ENCODE measurements around the gene AIF1L.

AIF1L gene

DNA sequence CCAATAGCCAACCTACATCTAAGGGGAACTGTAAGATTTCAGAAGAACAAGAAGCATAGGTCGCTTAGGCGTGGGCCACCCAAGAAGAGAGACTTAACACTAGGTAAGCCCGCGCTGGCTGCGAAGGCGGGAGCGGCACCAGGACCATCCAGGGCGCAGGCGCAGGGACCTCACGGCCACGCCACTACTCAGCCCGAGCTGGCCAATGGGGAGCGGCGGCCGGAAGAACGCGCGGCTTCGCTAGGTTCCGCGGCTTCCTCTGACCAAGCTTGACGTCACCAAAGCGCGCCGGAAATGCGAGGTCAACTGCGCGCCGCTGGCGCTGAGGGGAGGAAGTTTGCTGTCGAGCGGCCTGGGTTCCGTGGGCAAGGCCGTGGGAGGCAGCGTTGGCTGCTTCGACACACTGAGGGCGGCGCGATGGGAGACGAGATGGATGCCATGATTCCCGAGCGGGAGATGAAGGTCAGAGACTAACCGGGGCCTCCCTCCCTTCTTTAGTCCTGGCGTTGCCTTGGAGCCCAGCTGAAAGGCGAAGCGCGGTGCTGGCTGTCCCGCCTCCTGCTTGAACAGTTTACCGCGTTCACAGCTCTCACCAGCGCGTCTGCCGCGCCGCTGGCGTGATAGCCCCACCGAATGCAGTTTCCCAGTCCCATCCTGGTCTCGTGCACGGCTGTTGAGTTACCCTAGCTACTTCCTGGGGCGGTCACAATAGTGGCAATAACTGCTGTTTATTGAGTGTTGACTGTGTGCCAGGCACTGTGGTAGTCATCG, 29.1 kb downstream of the AIF1L start, which contains the start of gene NUP214:
TSS of gene NUP214 (plus strand) at position 299 of the 771 bp plus-strand sequence. CDS start at position 418, 119 bp downstream.
- peaks cover 4% of the 10 kb centered on the region for H3K4me1 ChIP-seq (ENCODE audit: control insufficient read depth, insufficient read depth, low read length, poor library complexity, severe bottlenecking)
- peak within 1 kb of the TSS; percentile 64 for H3K27ac ChIP-seq (ENCODE audit: low read depth, low read length, severe bottlenecking)
- peak within 1 kb of the TSS; percentile 86 for H3K4me3 ChIP-seq (ENCODE audit: extremely low read depth, insufficient read depth, low read length, poor library complexity, severe bottlenecking)
- WGBS, 2 experiments (ENCODE audit: insufficient coverage in 2 of 2), result 0 to 1% methylated on average over 55 to 60 of the region's 61 CpGs
- H3K36me3 ChIP-seq (ENCODE audit: control insufficient read depth, insufficient read depth, low read length), result peaks cover 45% of the 10 kb centered on the region
- no peaks in the 10 kb centered on the region for H3K9me3 ChIP-seq (ENCODE audit: control insufficient read depth, low read length)

DNA sequence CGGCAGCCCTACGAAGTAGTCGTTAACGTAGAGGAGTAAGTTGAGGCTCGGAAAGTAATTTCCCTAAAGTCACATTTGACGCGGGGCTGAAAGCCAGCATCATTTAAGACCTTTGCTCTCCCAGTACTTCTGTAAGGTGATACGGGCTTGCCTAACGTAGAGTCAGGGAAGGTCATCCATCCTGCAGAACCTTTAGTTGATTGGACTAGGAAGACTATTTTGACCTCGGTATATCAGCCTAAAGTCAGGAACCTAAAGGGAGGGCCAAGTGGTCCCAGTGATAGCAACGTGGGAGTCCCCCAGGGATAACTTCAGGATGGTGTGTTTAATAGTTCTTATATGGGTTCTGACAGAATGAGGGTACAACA, 29.7 kb downstream of the AIF1L start:
- 5 to 13% methylated on average over 7 of the region's 11 CpGs for WGBS, 2 experiments (ENCODE audit: insufficient coverage in 2 of 2)
- Histone ChIP-seq H3K36me3 (ENCODE audit: control insufficient read depth, insufficient read depth, low read length) (peaks cover 45% of the 10 kb centered on the region), H3K4me3 (ENCODE audit: extremely low read depth, insufficient read depth, low read length, poor library complexity, severe bottlenecking) (peak overlapping the region; percentile 86), H3K4me1 (ENCODE audit: control insufficient read depth, insufficient read depth, low read length, poor library complexity, severe bottlenecking) (peaks cover 4% of the 10 kb centered on the region), H3K27ac (ENCODE audit: low read depth, low read length, severe bottlenecking) (peak overlapping the region; percentile 55), H3K9me3 (ENCODE audit: control insufficient read depth, low read length) (no peaks in the 10 kb centered on the region)

DNA sequence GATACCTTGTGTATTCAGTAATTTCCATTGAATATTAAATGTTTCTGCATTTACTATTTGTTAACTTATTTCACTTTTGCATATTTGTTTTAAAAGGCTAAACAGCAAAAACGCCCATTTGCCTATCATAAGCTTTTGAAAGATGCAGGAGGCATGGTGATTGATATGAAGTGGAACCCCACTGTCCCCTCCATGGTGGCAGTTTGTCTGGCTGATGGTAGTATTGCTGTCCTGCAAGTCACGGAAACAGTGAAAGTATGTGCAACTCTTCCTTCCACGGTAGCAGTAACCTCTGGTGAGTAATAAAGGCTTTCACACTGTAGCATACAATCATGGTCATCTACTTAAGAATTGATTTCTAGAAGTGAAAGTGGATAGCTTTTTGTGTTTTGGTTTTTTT, 32.9 kb downstream of the AIF1L start:
- Histone ChIP-seq H3K36me3 (ENCODE audit: control insufficient read depth, insufficient read depth, low read length) (peaks cover 74% of the 10 kb centered on the region), H3K4me1 (ENCODE audit: control insufficient read depth, insufficient read depth, low read length, poor library complexity, severe bottlenecking) (peaks cover 4% of the 10 kb centered on the region), H3K9me3 (ENCODE audit: control insufficient read depth, low read length) (no peaks in the 10 kb centered on the region), H3K27ac (ENCODE audit: low read depth, low read length, severe bottlenecking) (no peak overlapping the region), H3K4me3 (ENCODE audit: extremely low read depth, insufficient read depth, low read length, poor library complexity, severe bottlenecking) (no peak overlapping the region)
- 100% methylated on average over 1 of the region's 3 CpGs; no CpG with 5 or more reads in 1 of the 2 experiments for WGBS, 2 experiments (ENCODE audit: insufficient coverage in 2 of 2)

DNA sequence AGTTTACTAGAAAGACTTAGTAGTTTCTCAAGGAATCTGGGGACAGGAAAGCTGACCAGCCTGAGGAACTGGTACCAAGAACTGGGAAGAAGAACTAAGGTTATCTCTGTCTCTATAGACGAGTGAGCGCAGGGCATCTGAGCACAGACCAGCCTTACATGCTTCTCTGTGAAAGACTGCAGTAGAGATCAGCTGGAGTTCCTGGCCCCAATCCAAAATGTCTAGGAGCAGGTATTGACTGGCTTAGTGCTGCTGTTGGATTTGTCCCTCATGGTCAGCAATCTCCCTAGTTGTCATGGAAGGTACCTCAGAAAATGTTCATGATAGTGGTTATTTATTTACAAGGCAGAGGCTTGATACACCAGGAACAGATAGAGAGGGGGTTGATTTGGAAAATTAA, 42.3 kb downstream of the AIF1L start:
- Histone ChIP-seq H3K9me3 (ENCODE audit: control insufficient read depth, low read length) (no peaks in the 10 kb centered on the region), H3K4me3 (ENCODE audit: extremely low read depth, insufficient read depth, low read length, poor library complexity, severe bottlenecking) (no peak overlapping the region), H3K4me1 (ENCODE audit: control insufficient read depth, insufficient read depth, low read length, poor library complexity, severe bottlenecking) (no peaks in the 10 kb centered on the region), H3K27ac (ENCODE audit: low read depth, low read length, severe bottlenecking) (no peak overlapping the region), H3K36me3 (ENCODE audit: control insufficient read depth, insufficient read depth, low read length) (peaks cover 88% of the 10 kb centered on the region)
- WGBS, 2 experiments (ENCODE audit: insufficient coverage in 2 of 2), result 96 to 100% methylated on average over 2 of the region's 2 CpGs

DNA sequence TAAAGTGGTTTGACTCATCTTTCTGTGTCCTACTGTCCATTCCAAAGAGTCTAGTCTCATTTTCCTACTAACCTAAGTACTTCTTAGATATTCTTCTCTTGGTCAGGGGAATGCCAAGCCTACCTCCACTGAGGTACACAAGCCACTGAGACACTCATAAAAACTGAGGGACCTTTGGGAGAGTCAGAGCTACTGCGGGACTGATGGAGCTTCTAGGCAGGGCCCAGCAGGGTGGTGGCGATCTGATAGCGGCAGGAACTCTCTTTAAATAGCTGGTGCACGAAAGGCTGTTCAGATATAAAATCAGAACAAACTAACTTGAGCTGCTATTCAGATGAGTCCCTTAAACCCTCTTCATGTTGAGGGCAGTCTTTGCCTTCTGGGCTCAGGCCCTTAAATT, 43.8 kb downstream of the AIF1L start:
- peaks cover 89% of the 10 kb centered on the region for H3K36me3 ChIP-seq (ENCODE audit: control insufficient read depth, insufficient read depth, low read length)
- WGBS, 2 experiments (ENCODE audit: insufficient coverage in 2 of 2), result 96 to 97% methylated on average over 4 of the region's 4 CpGs

DNA sequence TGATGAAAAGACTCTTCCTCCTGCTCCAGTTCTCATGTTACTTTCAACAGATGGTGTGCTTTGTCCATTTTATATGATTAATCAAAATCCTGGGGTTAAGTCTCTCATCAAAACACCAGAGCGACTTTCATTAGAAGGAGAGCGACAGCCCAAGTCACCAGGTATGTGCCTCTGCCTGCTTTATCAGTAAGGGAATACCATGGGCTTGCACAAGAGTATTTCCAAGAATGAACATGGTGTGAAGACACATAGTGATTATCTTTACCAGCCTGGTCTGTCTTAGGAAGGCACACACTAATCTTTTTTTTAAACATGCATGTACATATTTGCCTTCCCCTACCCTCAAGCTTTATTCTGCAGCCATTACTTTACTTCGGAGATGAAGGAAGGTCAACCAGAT, 44.2 kb downstream of the AIF1L start:
- Histone ChIP-seq H3K4me1 (ENCODE audit: control insufficient read depth, insufficient read depth, low read length, poor library complexity, severe bottlenecking) (no peaks in the 10 kb centered on the region), H3K27ac (ENCODE audit: low read depth, low read length, severe bottlenecking) (no peak overlapping the region), H3K36me3 (ENCODE audit: control insufficient read depth, insufficient read depth, low read length) (peaks cover 89% of the 10 kb centered on the region), H3K4me3 (ENCODE audit: extremely low read depth, insufficient read depth, low read length, poor library complexity, severe bottlenecking) (no peak overlapping the region), H3K9me3 (ENCODE audit: control insufficient read depth, low read length) (no peaks in the 10 kb centered on the region)
- WGBS, 2 experiments (ENCODE audit: insufficient coverage in 2 of 2), result 100% methylated on average over 1 to 3 of the region's 3 CpGs

More for the DNA sequence above, 43.8 kb downstream of the AIF1L start:
- Histone ChIP-seq H3K4me3 (ENCODE audit: extremely low read depth, insufficient read depth, low read length, poor library complexity, severe bottlenecking) (no peak overlapping the region), H3K27ac (ENCODE audit: low read depth, low read length, severe bottlenecking) (no peak overlapping the region), H3K4me1 (ENCODE audit: control insufficient read depth, insufficient read depth, low read length, poor library complexity, severe bottlenecking) (no peaks in the 10 kb centered on the region), H3K9me3 (ENCODE audit: control insufficient read depth, low read length) (no peaks in the 10 kb centered on the region)

DNA sequence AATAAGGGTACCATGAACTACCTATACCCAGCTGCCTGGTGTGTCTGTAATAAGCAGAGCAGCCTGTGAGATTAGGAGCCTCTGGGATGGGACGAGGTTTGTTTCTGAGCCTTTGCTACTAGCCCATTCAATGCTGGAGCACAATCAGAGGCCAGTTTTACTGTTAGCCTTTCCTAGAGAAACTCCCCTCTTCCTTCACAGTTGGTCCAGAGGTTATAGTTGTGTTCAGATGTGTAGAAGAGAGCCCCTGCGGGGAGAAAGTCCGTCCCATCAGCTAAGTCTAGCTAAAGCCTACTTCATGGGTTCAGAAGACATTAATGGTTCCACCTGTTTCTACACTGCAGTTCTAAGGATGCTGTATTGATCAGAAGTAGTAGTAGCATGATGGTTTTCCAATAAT, 45.8 kb downstream of the AIF1L start:
- H3K4me3 ChIP-seq (ENCODE audit: extremely low read depth, insufficient read depth, low read length, poor library complexity, severe bottlenecking), result no peak overlapping the region
- H3K9me3 ChIP-seq (ENCODE audit: control insufficient read depth, low read length), result no peaks in the 10 kb centered on the region
- no peak overlapping the region for H3K27ac ChIP-seq (ENCODE audit: low read depth, low read length, severe bottlenecking)
- 83% methylated on average over 1 of the region's 3 CpGs; no CpG with 5 or more reads in 1 of the 2 experiments for WGBS, 2 experiments (ENCODE audit: insufficient coverage in 2 of 2)
- no peaks in the 10 kb centered on the region for H3K4me1 ChIP-seq (ENCODE audit: control insufficient read depth, insufficient read depth, low read length, poor library complexity, severe bottlenecking)
- H3K36me3 ChIP-seq (ENCODE audit: control insufficient read depth, insufficient read depth, low read length), result peaks cover 89% of the 10 kb centered on the region

DNA sequence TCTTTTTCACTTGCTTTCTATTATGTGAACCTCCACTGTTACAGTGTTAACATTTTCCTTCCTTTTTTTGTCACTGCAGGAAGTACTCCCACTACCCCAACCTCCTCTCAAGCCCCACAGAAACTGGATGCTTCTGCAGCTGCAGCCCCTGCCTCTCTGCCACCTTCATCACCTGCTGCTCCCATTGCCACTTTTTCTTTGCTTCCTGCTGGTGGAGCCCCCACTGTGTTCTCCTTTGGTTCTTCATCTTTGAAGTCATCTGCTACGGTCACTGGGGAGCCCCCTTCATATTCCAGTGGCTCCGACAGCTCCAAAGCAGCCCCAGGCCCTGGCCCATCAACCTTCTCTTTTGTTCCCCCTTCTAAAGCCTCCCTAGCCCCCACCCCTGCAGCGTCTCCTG, 47.9 kb downstream of the AIF1L start:
- H3K27ac ChIP-seq (ENCODE audit: low read depth, low read length, severe bottlenecking), result no peak overlapping the region
- WGBS, 2 experiments (ENCODE audit: insufficient coverage in 2 of 2), result 59 to 72% methylated on average over 2 to 3 of the region's 3 CpGs
- peaks cover 90% of the 10 kb centered on the region for H3K36me3 ChIP-seq (ENCODE audit: control insufficient read depth, insufficient read depth, low read length)

DNA sequence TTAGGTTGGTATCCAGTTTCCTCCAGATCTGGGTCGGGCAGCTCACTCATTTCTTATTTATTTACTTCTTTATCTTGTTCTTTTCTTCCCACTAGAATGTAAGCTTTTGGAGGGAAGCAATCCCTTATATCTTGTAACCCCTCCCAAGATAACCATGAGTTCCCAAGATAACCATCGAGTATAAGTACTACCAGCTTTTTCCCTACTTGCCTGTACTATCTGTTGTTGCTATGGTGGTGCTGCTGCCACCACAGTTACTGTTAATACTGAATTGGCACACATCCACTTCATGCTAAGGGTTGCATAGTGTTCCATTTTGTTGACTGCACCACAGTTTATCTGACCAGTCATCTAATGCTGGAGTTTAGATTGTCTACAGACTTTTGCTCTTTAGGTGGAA, 48.9 kb downstream of the AIF1L start:
- no peaks in the 10 kb centered on the region for H3K9me3 ChIP-seq (ENCODE audit: control insufficient read depth, low read length)
- no peak overlapping the region for H3K27ac ChIP-seq (ENCODE audit: low read depth, low read length, severe bottlenecking)
- no CpG with 5 or more reads among the region's 2 CpGs for WGBS, 2 experiments (ENCODE audit: insufficient coverage in 2 of 2)
- no peaks in the 10 kb centered on the region for H3K4me1 ChIP-seq (ENCODE audit: control insufficient read depth, insufficient read depth, low read length, poor library complexity, severe bottlenecking)
- peaks cover 90% of the 10 kb centered on the region for H3K36me3 ChIP-seq (ENCODE audit: control insufficient read depth, insufficient read depth, low read length)
- no peak overlapping the region for H3K4me3 ChIP-seq (ENCODE audit: extremely low read depth, insufficient read depth, low read length, poor library complexity, severe bottlenecking)

More for the DNA sequence above, 47.9 kb downstream of the AIF1L start:
- Histone ChIP-seq H3K9me3 (ENCODE audit: control insufficient read depth, low read length) (no peaks in the 10 kb centered on the region), H3K4me1 (ENCODE audit: control insufficient read depth, insufficient read depth, low read length, poor library complexity, severe bottlenecking) (no peaks in the 10 kb centered on the region), H3K4me3 (ENCODE audit: extremely low read depth, insufficient read depth, low read length, poor library complexity, severe bottlenecking) (no peak overlapping the region)

DNA sequence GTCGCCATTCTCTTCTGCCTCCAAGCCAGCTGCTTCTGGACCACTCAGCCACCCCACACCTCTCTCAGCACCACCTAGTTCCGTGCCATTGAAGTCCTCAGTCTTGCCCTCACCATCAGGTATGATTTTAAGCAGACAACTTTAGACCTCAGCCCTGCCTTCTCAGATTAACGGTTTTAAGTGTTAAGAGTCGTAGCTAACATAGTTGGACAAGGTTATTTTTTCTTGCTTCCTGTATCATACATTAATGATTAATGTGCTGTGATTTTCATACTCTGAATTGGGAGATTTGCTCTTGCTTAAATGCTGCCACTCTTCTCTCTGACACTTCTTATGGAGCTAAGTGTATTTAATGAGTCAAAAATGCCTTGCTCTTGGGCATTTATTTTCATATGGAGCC, 49.9 kb downstream of the AIF1L start:
- Histone ChIP-seq H3K27ac (ENCODE audit: low read depth, low read length, severe bottlenecking) (no peak overlapping the region), H3K36me3 (ENCODE audit: control insufficient read depth, insufficient read depth, low read length) (peaks cover 90% of the 10 kb centered on the region), H3K9me3 (ENCODE audit: control insufficient read depth, low read length) (no peaks in the 10 kb centered on the region), H3K4me1 (ENCODE audit: control insufficient read depth, insufficient read depth, low read length, poor library complexity, severe bottlenecking) (no peaks in the 10 kb centered on the region), H3K4me3 (ENCODE audit: extremely low read depth, insufficient read depth, low read length, poor library complexity, severe bottlenecking) (no peak overlapping the region)
- WGBS, 2 experiments (ENCODE audit: insufficient coverage in 2 of 2), result 91 to 100% methylated on average over 1 to 2 of the region's 4 CpGs

DNA sequence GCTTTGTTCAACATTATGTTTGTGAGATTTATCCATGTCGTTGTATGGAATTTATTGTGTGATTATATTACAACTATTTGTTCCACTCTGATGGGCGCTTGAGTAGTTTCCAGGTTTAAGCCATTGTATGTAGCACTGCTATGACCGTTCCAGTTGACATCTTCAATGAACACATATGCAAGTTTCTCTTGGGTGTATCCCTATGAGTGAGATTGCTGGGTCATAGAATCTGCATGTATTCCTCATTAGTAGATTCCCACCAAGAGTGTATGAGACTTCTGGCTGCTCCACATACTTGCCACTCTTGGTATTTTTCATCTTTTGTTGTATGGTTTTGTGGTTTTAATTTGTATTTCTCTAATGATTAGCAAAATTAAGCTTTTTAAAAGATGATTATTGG, 51.9 kb downstream of the AIF1L start:
- H3K27ac ChIP-seq (ENCODE audit: low read depth, low read length, severe bottlenecking), result no peak overlapping the region
- H3K9me3 ChIP-seq (ENCODE audit: control insufficient read depth, low read length), result no peaks in the 10 kb centered on the region
- no peak overlapping the region for H3K4me3 ChIP-seq (ENCODE audit: extremely low read depth, insufficient read depth, low read length, poor library complexity, severe bottlenecking)
- 93% methylated on average over 2 of the region's 3 CpGs; no CpG with 5 or more reads in 1 of the 2 experiments for WGBS, 2 experiments (ENCODE audit: insufficient coverage in 2 of 2)
- peaks cover 94% of the 10 kb centered on the region for H3K36me3 ChIP-seq (ENCODE audit: control insufficient read depth, insufficient read depth, low read length)
- no peaks in the 10 kb centered on the region for H3K4me1 ChIP-seq (ENCODE audit: control insufficient read depth, insufficient read depth, low read length, poor library complexity, severe bottlenecking)
